ENCODE measurements around the gene PDCD2L. TPM values are rescaled to one million over a fixed set of nuclear protein-coding genes. Genes with fewer than 3 reads are reported as not detected.

The PDCD2L gene
- polyA plus RNA-seq, 1 experiment = 9.3 TPM

- CTCF ChIA-PET = interaction anchor here (1.0 to 1.6 kb wide), 4 partner anchors 11 to 30 kb away, joined by 3 to 8 read pairs (median 3); no protein-coding TSS in a partner anchor
- H3K4me3 ChIP-seq (ENCODE audit: low read depth, low read length) = no peak overlapping the region
- H3K36me3 ChIP-seq (ENCODE audit: control insufficient read depth, insufficient read depth, low read length) = peaks cover 1% of the 10 kb centered on the region
- POLR2A ChIA-PET = no interaction called here
- TF ChIP-seq, protein P1, sequence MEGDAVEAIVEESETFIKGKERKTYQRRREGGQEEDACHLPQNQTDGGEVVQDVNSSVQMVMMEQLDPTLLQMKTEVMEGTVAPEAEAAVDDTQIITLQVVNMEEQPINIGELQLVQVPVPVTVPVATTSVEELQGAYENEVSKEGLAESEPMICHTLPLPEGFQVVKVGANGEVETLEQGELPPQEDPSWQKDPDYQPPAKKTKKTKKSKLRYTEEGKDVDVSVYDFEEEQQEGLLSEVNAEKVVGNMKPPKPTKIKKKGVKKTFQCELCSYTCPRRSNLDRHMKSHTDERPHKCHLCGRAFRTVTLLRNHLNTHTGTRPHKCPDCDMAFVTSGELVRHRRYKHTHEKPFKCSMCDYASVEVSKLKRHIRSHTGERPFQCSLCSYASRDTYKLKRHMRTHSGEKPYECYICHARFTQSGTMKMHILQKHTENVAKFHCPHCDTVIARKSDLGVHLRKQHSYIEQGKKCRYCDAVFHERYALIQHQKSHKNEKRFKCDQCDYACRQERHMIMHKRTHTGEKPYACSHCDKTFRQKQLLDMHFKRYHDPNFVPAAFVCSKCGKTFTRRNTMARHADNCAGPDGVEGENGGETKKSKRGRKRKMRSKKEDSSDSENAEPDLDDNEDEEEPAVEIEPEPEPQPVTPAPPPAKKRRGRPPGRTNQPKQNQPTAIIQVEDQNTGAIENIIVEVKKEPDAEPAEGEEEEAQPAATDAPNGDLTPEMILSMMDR (IDR thresholded peaks at IDR 0.05; ENCODE audit: insufficient read depth, low read depth, low read length) = no peak
- DNase-seq (ENCODE audit: low read depth) = no peak
- H3K27me3 ChIP-seq (ENCODE audit: control insufficient read depth, insufficient read depth, low read length) = no peaks in the 10 kb centered on the region
These were observed 67.9 kb downstream of the PDCD2L start for GRCh38 chr19:34471906-34472700.

GRCh38 chr19:34474233-34474989, 70.2 kb downstream of the PDCD2L start:
- H3K4me3 ChIP-seq (ENCODE audit: low read depth, low read length) = no peak overlapping the region
- no peaks in the 10 kb centered on the region for H3K27me3 ChIP-seq (ENCODE audit: control insufficient read depth, insufficient read depth, low read length)
- ChIA-PET POLR2A (no interaction called here), CTCF (no interaction called here)
- peaks cover 1% of the 10 kb centered on the region for H3K36me3 ChIP-seq (ENCODE audit: control insufficient read depth, insufficient read depth, low read length)
- no peak for DNase-seq (ENCODE audit: low read depth)
- TF ChIP-seq, protein P1 (IDR thresholded peaks at IDR 0.05; ENCODE audit: insufficient read depth, low read depth, low read length) = no peak

- TF ChIP-seq, protein P1 (IDR thresholded peaks at IDR 0.05; ENCODE audit: insufficient read depth, low read depth, low read length) = no peak
- no peaks in the 10 kb centered on the region for H3K27me3 ChIP-seq (ENCODE audit: control insufficient read depth, insufficient read depth, low read length)
- peaks cover 1% of the 10 kb centered on the region for H3K36me3 ChIP-seq (ENCODE audit: control insufficient read depth, insufficient read depth, low read length)
- ChIA-PET POLR2A (no interaction called here), CTCF (interaction anchor here (0.6 to 1.0 kb wide), 2 partner anchors 45 to 238 kb away, joined by 3 read pairs; no protein-coding TSS in a partner anchor)
- no peak overlapping the region for H3K4me3 ChIP-seq (ENCODE audit: low read depth, low read length)
- peak; percentile 67 for DNase-seq (ENCODE audit: low read depth)
These were observed 71.1 kb downstream of the PDCD2L start for GRCh38 chr19:34475026-34475974.

Other genes starting within 250 kb of the PDCD2L start
- 79.6 and 101 TPM in 2 replicates for gene LSM14A, start 231.9 kb upstream of the PDCD2L start, polyA plus RNA-seq (2011; rRNA removed)
- 16.7 and 18.7 TPM in 2 replicates for gene GARRE1, start 149.8 kb upstream of the PDCD2L start, polyA plus RNA-seq (2011; rRNA removed)
- gene GPI, start 39.2 kb upstream of the PDCD2L start, polyA plus RNA-seq (2011; rRNA removed) = 159 and 262 TPM in 2 replicates
- 65.6 and 116 TPM in 2 replicates for gene UBA2, start 24.0 kb downstream of the PDCD2L start, polyA plus RNA-seq (2011; rRNA removed)
- 36.5 and 60.9 TPM in 2 replicates for gene WTIP, start 77.4 kb downstream of the PDCD2L start, polyA plus RNA-seq (2011; rRNA removed)